ENCODE data around the gene SLC35A2. TPM values are rescaled to one million over a fixed set of nuclear protein-coding genes. Genes with fewer than 3 reads are reported as not detected.

Gene SLC35A2
- total RNA-seq (2022; extraction: Qiagen RNA extraction; ENCODE audit: low read depth) = 42.8 to 68.8 TPM (median 65.0 TPM) in 5 replicates

GRCh38 chrX:48911412-48912182 is at the start of gene SLC35A2:
SLC35A2 (minus strand) TSS chrX:48911646; CDS start chrX:48911636, 10 bp downstream.

DNA sequence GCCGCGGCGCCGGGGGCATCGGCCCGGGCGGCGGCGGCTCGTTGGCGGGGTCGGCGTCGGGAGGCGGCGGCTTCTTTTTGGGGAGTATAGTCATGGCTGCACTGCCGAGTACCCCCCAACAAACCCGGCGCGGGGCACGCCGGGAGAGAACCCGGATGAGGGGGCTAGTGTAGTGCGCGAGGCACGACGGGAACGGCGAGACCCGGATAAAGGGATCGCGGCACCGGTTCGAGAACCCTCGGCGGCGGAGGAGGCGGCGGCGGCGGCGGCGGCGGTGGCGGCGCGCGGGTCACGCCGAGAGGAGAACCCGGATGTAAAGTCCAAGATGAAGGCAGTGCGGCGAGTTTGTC is 46.0 kb upstream of the SLC35A2 start, which contains the start of gene OTUD5:
Gene OTUD5, minus strand, starts transcription at position 131 of the 350 bp plus-strand sequence. Its CDS starts 37 bp downstream, at position 94.

DNA sequence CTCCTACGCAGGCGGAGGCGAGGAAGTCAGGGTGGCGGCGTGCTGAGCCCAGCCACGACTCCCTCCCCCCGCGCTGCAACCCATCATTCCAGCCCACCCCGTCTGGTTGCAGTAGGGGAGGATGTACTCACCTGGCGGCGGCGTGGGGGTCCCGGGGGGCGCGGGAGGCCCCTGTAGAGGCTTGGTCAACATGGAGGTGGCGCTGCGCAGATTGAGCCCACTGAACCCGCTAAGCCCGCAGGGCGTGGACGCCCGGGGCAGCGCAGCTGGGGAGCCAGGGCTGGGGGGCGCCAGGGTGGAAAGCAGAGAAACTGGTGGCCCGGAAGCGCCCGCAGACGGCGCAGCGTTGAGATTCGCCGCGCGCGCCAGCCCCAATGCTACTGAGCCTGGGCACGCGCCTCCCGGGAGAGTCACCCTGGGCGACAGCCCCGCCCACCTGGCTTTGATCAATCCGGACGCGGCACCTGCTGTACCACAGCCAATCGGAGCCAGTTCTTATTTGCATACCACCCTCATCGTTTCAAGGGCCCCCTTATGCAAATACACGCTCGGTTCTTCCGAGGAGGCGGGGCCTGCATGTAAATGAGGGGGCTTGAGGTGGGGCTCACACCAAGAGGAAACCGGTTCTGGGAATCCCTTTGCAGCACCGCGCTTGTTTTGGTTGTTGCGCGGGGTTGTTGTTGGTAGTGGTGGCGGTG is 7.3 kb upstream of the SLC35A2 start, which contains the start of gene PIM2:
Gene PIM2, minus strand, starts transcription at position 382 of the 698 bp plus-strand sequence. Its CDS starts 190 bp downstream, at position 192.

GRCh38 chrX:48897625-48898306 is 13.7 kb downstream of the SLC35A2 start, which contains the start of the genes PQBP1 and TIMM17B:
PQBP1 (plus strand) TSS chrX:48897930; CDS start chrX:48898510, 580 bp downstream.
TIMM17B (minus strand) TSS chrX:48897768; CDS start chrX:48897749, 19 bp downstream.

Other genes with a start within 250 kb of the SLC35A2 start
- gene WAS, start 227.8 kb downstream of the SLC35A2 start, total RNA-seq (2022; extraction: Qiagen RNA extraction; ENCODE audit: low read depth) = 0.13 to 0.52 TPM (median 0.19 TPM) in 4 of 5 replicates, not detected in the other
- gene SUV39H1, start 214.9 kb downstream of the SLC35A2 start, total RNA-seq (2022; extraction: Qiagen RNA extraction; ENCODE audit: low read depth) = 17.4 to 24.2 TPM (median 23.1 TPM) in 5 replicates
- gene GLOD5, start 149.9 kb downstream of the SLC35A2 start, total RNA-seq (2022; extraction: Qiagen RNA extraction; ENCODE audit: low read depth) = not detected in 5 replicates
- gene GATA1, start 125.1 kb downstream of the SLC35A2 start, total RNA-seq (2022; extraction: Qiagen RNA extraction; ENCODE audit: low read depth) = not detected in 5 replicates
- gene HDAC6, start 109.6 kb downstream of the SLC35A2 start, total RNA-seq (2022; extraction: Qiagen RNA extraction; ENCODE audit: low read depth) = 24.5 to 38.5 TPM (median 32.5 TPM) in 5 replicates
- gene ERAS, start 85.1 kb downstream of the SLC35A2 start, total RNA-seq (2022; extraction: Qiagen RNA extraction; ENCODE audit: low read depth) = 0.19 TPM in 1 of 5 replicates, not detected in the others
- gene PCSK1N, start 76.0 kb downstream of the SLC35A2 start, total RNA-seq (2022; extraction: Qiagen RNA extraction; ENCODE audit: low read depth) = 14.2 to 57.6 TPM (median 52.0 TPM) in 5 replicates
- gene TIMM17B, start 13.9 kb downstream of the SLC35A2 start, total RNA-seq (2022; extraction: Qiagen RNA extraction; ENCODE audit: low read depth) = 65.2 to 99.9 TPM (median 98.2 TPM) in 5 replicates
- 88.6 to 103 TPM (median 94.0 TPM) in 5 replicates for gene PQBP1, start 13.7 kb downstream of the SLC35A2 start, total RNA-seq (2022; extraction: Qiagen RNA extraction; ENCODE audit: low read depth)
- 8.5 to 10.0 TPM (median 9.0 TPM) in 5 replicates for gene PIM2, start 7.4 kb upstream of the SLC35A2 start, total RNA-seq (2022; extraction: Qiagen RNA extraction; ENCODE audit: low read depth)
- gene OTUD5, start 46.0 kb upstream of the SLC35A2 start, total RNA-seq (2022; extraction: Qiagen RNA extraction; ENCODE audit: low read depth) = 60.4 to 71.4 TPM (median 64.7 TPM) in 5 replicates
- gene KCND1, start 60.2 kb upstream of the SLC35A2 start, total RNA-seq (2022; extraction: Qiagen RNA extraction; ENCODE audit: low read depth) = 0.92 to 1.6 TPM (median 1.2 TPM) in 5 replicates
- gene GRIPAP1, start 90.6 kb upstream of the SLC35A2 start, total RNA-seq (2022; extraction: Qiagen RNA extraction; ENCODE audit: low read depth) = 15.0 to 24.2 TPM (median 23.6 TPM) in 5 replicates
- gene TFE3, start 131.7 kb upstream of the SLC35A2 start, total RNA-seq (2022; extraction: Qiagen RNA extraction; ENCODE audit: low read depth) = 38.3 to 57.8 TPM (median 54.4 TPM) in 5 replicates
- gene CCDC120, start 147.4 kb upstream of the SLC35A2 start, total RNA-seq (2022; extraction: Qiagen RNA extraction; ENCODE audit: low read depth) = 2.1 to 4.9 TPM (median 3.8 TPM) in 5 replicates
- gene PRAF2, start 162.4 kb upstream of the SLC35A2 start, total RNA-seq (2022; extraction: Qiagen RNA extraction; ENCODE audit: low read depth) = 37.3 to 50.2 TPM (median 43.8 TPM) in 5 replicates
- 44.3 to 60.4 TPM (median 58.1 TPM) in 5 replicates for gene WDR45, start 168.2 kb upstream of the SLC35A2 start, total RNA-seq (2022; extraction: Qiagen RNA extraction; ENCODE audit: low read depth)
- gene GPKOW, start 212.1 kb upstream of the SLC35A2 start, total RNA-seq (2022; extraction: Qiagen RNA extraction; ENCODE audit: low read depth) = 19.8 to 26.6 TPM (median 24.5 TPM) in 5 replicates

Data from A549 treated with ZK216348 at 1 μM for 4 hours (cell line).